Heart right ventricle (tissue), 16 donors: ENCODE data around the gene TTBK2. TPM values are rescaled to one million over a fixed set of nuclear protein-coding genes. Genes with fewer than 3 reads are reported as not detected.
A peak's percentile ranks its signal among the peaks of the same experiment; 100 is the strongest.

Source experiments
- ATAC-seq, 8 donors: fragments of 200-7000 bp; cut with Tn5 transposase; one replicate each; pipeline ENCODE4 v1.9.1; 2020; ENCODE audit warnings: mild to moderate bottlenecking in 8 of 8, moderate library complexity in 8 of 8, moderate number of reproducible peaks in 1 of 8
- DNase-seq, 2 donors: peaks; one replicate each; pipeline ENCODE4 v3.0.0-alpha.2; 2020
- H3K27ac ChIP-seq, 10 donors: fragments of 200-600 bp; sonication (generic) in 2 of 10; one replicate each; pipeline versions ENCODE4 v1.5.0 to v1.8.0; 2020 to 2022; ENCODE audit warnings: mild to moderate bottlenecking in 3 of 10
- H3K27me3 ChIP-seq, 7 donors: fragments of 200-600 bp; one replicate each; pipeline ENCODE4 v1.8.0; 2021 to 2022; ENCODE audit warnings: mild to moderate bottlenecking in 2 of 7
- H3K36me3 ChIP-seq, 9 donors: fragments of 200-600 bp; sonication (generic) in 1 of 9; one replicate each; pipeline versions ENCODE4 v1.5.0 to v1.8.0; 2020 to 2022; ENCODE audit warnings: mild to moderate bottlenecking in 2 of 9
- H3K4me1 ChIP-seq, 9 donors: fragments of 200-600 bp; sonication (generic) in 1 of 9; one replicate each; pipeline versions ENCODE4 v1.5.0 to v1.8.0; 2020 to 2022; ENCODE audit warnings: mild to moderate bottlenecking in 4 of 9
- H3K4me3 ChIP-seq, 10 donors: fragments of 200-600 bp; sonication (generic) in 2 of 10; one replicate each; pipeline versions ENCODE4 v1.5.0 to v1.8.0; 2020 to 2022; ENCODE audit warnings: mild to moderate bottlenecking in 7 of 10, moderate library complexity in 2 of 10
- H3K9me3 ChIP-seq, 11 donors: fragments of 200-600 bp in 10 of 11; sonication (generic) in 2 of 11; one replicate each; pipeline versions ENCODE4 v1.5.0 to v1.8.0; 2013 to 2022; ENCODE audit warnings: mild to moderate bottlenecking in 2 of 11, control low read depth in 1 of 11, moderate library complexity in 1 of 11
- CTCF ChIP-seq, 9 donors: fragments of 200-600 bp; sonication (generic) in 2 of 9; IDR thresholded peaks; one replicate each; pipeline versions ENCODE4 v1.5.0 to v1.8.0; 2021 to 2022; ENCODE audit warnings: antibody characterized with exemption in 9 of 9, mild to moderate bottlenecking in 5 of 9, moderate library complexity in 1 of 9
- WGBS, 2 donors: extraction: QIAGEN DNeasy Blood & Tissue Kit; methylation state at CpG; one replicate each; pipeline ENCODE4 v1.1.7; 2013; ENCODE audit warnings: inconsistent platforms in 1 of 2; 5-methylcytosine and 5-hydroxymethylcytosine counted together
- intact Hi-C, 10 donors: fragments of 100-400 bp; cut with DNase I; formaldehyde crosslinking; loops; one replicate each; pipeline versions ENCODE4 v1.11.1 to v1.14.2; 2022
- polyA plus RNA-seq, 2 donors: library from polyadenylated mRNA; stranded (reverse); fragments of 200-250 nt; gene quantifications; one replicate each; pipeline ENCODE4 v1.2.3, GENCODE V29; 2013
- total RNA-seq, 10 donors: library from RNA; stranded (reverse); fragmentation: NEBNext Ultra II Directional in 3 of 10; extraction: Animal tissue kit (Norgen Biotek cat#: 25700) in 3 of 10; gene quantifications; one replicate each; pipeline versions ENCODE4 v1.2.1 to v1.2.4, GENCODE V29; 2021 to 2023
- donor health status: Arrhythmogenic right ventricular cardiomyopathy.
- donor health status: ischemic (EF 13 %, LVEDD 7.1; RV severe dilation, severe dysfunction).
- donor health status: healthy with polysubstance abuse.
- donor health status: DM: no; HTN: yes; CAD: no.
- donor health status: DM: no; HTN: no; CAD: no.
- donor health status: ischemic (EF 25% LVEDD 6.9; RV normal size, moderate dysfunction).
- donor health status: ischemic (EF 25% LVEDD 5.7; RV mildly dilated, moderate dysfunction).
- donor health status: healthy.
- donor health status: DM: yes; HTN: yes; CAD: no.
- donor health status: Ischemic cardiomyopathy.
- donor health status: ischemic (EF 35%, LVEDD 5.7; RV mildly dilated, moderate dysfunction).
- donor health status: nonischemic (EF 11% LVEDD 7.7; RV severe dilation, severe dysfunction).
- donor health status: DM: yes; HTN: yes; CAD: no.
- donor health status: PGD.
- donor health status: ischemic (EF 29% LVEDD 5.4; RV normal size, mild dysfunction).
- donor health status: nonischemic (EF 23%, LVEDD 6.1; RV moderate dilation, normal function).

Gene TTBK2
- total and polyA plus RNA-seq, 12 donors: 2.1 to 29.1 (median 22.1) TPM

- 97 to 100% methylated on average over 2 of the region's 2 CpGs for WGBS, 2 donors
- ATAC-seq: peak in 1 of 8 donors; percentile 22
- intact Hi-C loops: no loop called here
- H3K4me3 ChIP-seq: no peak overlapping the region
- peaks cover 0 to 37% (median 11%) of the 10 kb centered on the region in 11 donors for H3K9me3 ChIP-seq
- no peak for TF ChIP-seq CTCF (IDR thresholded peaks at IDR 0.05)
- no peaks in the 10 kb centered on the region for H3K27me3 ChIP-seq
- no peaks in the 10 kb centered on the region for H3K4me1 ChIP-seq
- no peak overlapping the region for H3K27ac ChIP-seq
- DNase-seq: no peak
- peaks cover 0 to 24% (median 0%) of the 10 kb centered on the region in 9 donors for H3K36me3 ChIP-seq
Observed at GRCh38 chr15:42759093-42759492, 161.5 kb downstream of the TTBK2 start.

- 98 to 100% methylated on average over 2 of the region's 2 CpGs for WGBS, 2 donors
- intact Hi-C loops: no loop called here
- peaks cover 0 to 56% (median 41%) of the 10 kb centered on the region in 9 donors for H3K36me3 ChIP-seq
- ATAC-seq (no peak), DNase-seq (no peak)
- TF ChIP-seq CTCF (IDR thresholded peaks at IDR 0.05): no peak
- H3K27ac ChIP-seq: no peak overlapping the region
- no peaks in the 10 kb centered on the region for H3K27me3 ChIP-seq
- no peaks in the 10 kb centered on the region for H3K4me1 ChIP-seq
- H3K9me3 ChIP-seq: peaks cover 0 to 19% (median 9%) of the 10 kb centered on the region in 11 donors
- H3K4me3 ChIP-seq: no peak overlapping the region
Observed at GRCh38 chr15:42750306-42750705, 170.3 kb downstream of the TTBK2 start.

- ATAC-seq (no peak), DNase-seq (no peak)
- Histone ChIP-seq H3K36me3 (peaks cover 0 to 67% (median 41%) of the 10 kb centered on the region in 9 donors), H3K27ac (no peak overlapping the region), H3K4me3 (no peak overlapping the region), H3K4me1 (no peaks in the 10 kb centered on the region), H3K27me3 (no peaks in the 10 kb centered on the region), H3K9me3 (peaks cover 0 to 19% (median 9%) of the 10 kb centered on the region in 11 donors)
- intact Hi-C loops: no loop called here
- WGBS, 2 donors: 88 to 92% methylated on average over 1 of the region's 1 CpG
- no peak for TF ChIP-seq CTCF (IDR thresholded peaks at IDR 0.05)
Observed at GRCh38 chr15:42749266-42749665, 171.3 kb downstream of the TTBK2 start.

GRCh38 chr15:42744195-42744594 lies 176.4 kb downstream of the TTBK2 start:
- H3K27me3 ChIP-seq: no peaks in the 10 kb centered on the region
- no peaks in the 10 kb centered on the region for H3K9me3 ChIP-seq
- no peak for TF ChIP-seq CTCF (IDR thresholded peaks at IDR 0.05)
- peaks cover 0 to 9% (median 0%) of the 10 kb centered on the region in 9 donors for H3K4me1 ChIP-seq
- intact Hi-C loops: loop anchor here in 1 of 10 donors (2.0 kb wide), 1 partner anchor 19 kb away; no protein-coding TSS in a partner anchor
- WGBS, 2 donors: 91 to 92% methylated on average over 1 of the region's 1 CpG
- no peak overlapping the region for H3K4me3 ChIP-seq
- H3K36me3 ChIP-seq: peaks cover 0 to 44% (median 9%) of the 10 kb centered on the region in 9 donors
- no peak overlapping the region for H3K27ac ChIP-seq
- DNase-seq: no peak
- ATAC-seq: no peak
